GM12873 (cell line): ENCODE data around the gene MACROD2.

ENCODE experiments used
- CTCF ChIP-seq: IDR thresholded peaks from 2 replicates; pipeline ENCODE4 v1.5.1; 2012; ENCODE audit warnings: low read depth, mild to moderate bottlenecking, moderate library complexity, low read length, control low read depth; ENCODE audit not compliant: insufficient read depth; ENCODE audit errors: missing control alignments

The MACROD2 gene

GRCh38 chr20:15603506-15603905, 1608.2 kb downstream of the MACROD2 start:
- no peak for TF ChIP-seq CTCF

- TF ChIP-seq CTCF = no peak
These were observed 1608.9 kb downstream of the MACROD2 start for GRCh38 chr20:15603978-15604805.

- no peak for TF ChIP-seq CTCF
These were observed 1614.6 kb downstream of the MACROD2 start for GRCh38 chr20:15609921-15610320.

GRCh38 chr20:15610787-15611186, 1615.5 kb downstream of the MACROD2 start:
- no peak for TF ChIP-seq CTCF

GRCh38 chr20:15611541-15611940, 1616.2 kb downstream of the MACROD2 start:
- no peak for TF ChIP-seq CTCF

GRCh38 chr20:15612198-15612597, 1616.9 kb downstream of the MACROD2 start:
- no peak for TF ChIP-seq CTCF

- TF ChIP-seq CTCF = no peak
These were observed 1617.5 kb downstream of the MACROD2 start for GRCh38 chr20:15612769-15613168.
